ENCODE results near the gene CCND3.

CCND3 gene

GRCh38 chr6:41921712-41921998 lies 20.0 kb downstream of the CCND3 start:
- no peak for DNase-seq (ENCODE audit: low spot score)

- DNase-seq (ENCODE audit: low spot score), result peak; percentile 92
Observed at GRCh38 chr6:41920921-41921711, 20.5 kb downstream of the CCND3 start, which contains the start of the genes BYSL and MED20. TSS of gene BYSL (plus strand) at chr6:41921499. CDS start at chr6:41921563, 64 bp downstream. TSS of gene MED20 (minus strand) at chr6:41921139. CDS start at chr6:41921018, 121 bp downstream.

- DNase-seq (ENCODE audit: low spot score), result peak; percentile 84
Observed at GRCh38 chr6:41917528-41917927, 24.1 kb downstream of the CCND3 start.

- no peak for DNase-seq (ENCODE audit: low spot score)
Observed at GRCh38 chr6:41914869-41915530, 26.6 kb downstream of the CCND3 start.

GRCh38 chr6:41914343-41914742 lies 27.3 kb downstream of the CCND3 start:
- no peak for DNase-seq (ENCODE audit: low spot score)

- DNase-seq (ENCODE audit: low spot score), result no peak
Observed at GRCh38 chr6:41909727-41910126, 31.9 kb downstream of the CCND3 start.

GRCh38 chr6:41901882-41902519 lies 39.6 kb downstream of the CCND3 start:
- no peak for DNase-seq (ENCODE audit: low spot score)

- DNase-seq (ENCODE audit: low spot score), result no peak
Observed at GRCh38 chr6:41900861-41901260, 40.7 kb downstream of the CCND3 start.

- DNase-seq (ENCODE audit: low spot score), result no peak
Observed at GRCh38 chr6:41896281-41896680, 45.3 kb downstream of the CCND3 start.

GRCh38 chr6:41895300-41896233 lies 46.0 kb downstream of the CCND3 start, which contains the start of gene USP49:
TSS of gene USP49 (minus strand) at chr6:41895375. CDS start at chr6:41806983, 88,392 bp downstream.
- DNase-seq (ENCODE audit: low spot score), result peak; percentile 70

GRCh38 chr6:41894366-41895299 lies 47.0 kb downstream of the CCND3 start:
- peak; percentile 3 for DNase-seq (ENCODE audit: low spot score)

- no peak for DNase-seq (ENCODE audit: low spot score)
Observed at GRCh38 chr6:41892921-41893564, 48.6 kb downstream of the CCND3 start.

- DNase-seq (ENCODE audit: low spot score), result no peak
Observed at GRCh38 chr6:41887331-41887751, 54.3 kb downstream of the CCND3 start.

- DNase-seq (ENCODE audit: low spot score), result no peak
Observed at GRCh38 chr6:41885930-41886329, 55.7 kb downstream of the CCND3 start.

GRCh38 chr6:41884957-41885356 lies 56.7 kb downstream of the CCND3 start:
- DNase-seq (ENCODE audit: low spot score), result no peak
